Pancreas (tissue), 10 donors: ENCODE results near the gene GPM6B. TPM values are rescaled to one million over a fixed set of nuclear protein-coding genes. Genes with fewer than 3 reads are reported as not detected.

ENCODE experiments used
- ATAC-seq, 4 donors: fragments of 200-7000 bp; cut with Tn5 transposase; one replicate each; pipeline versions ENCODE4 v1.8.0 to v1.9.1; 2020; ENCODE audit warnings: mild to moderate bottlenecking in 4 of 4, moderate library complexity in 4 of 4
- DNase-seq, 6 donors: peaks; one replicate each; pipeline ENCODE4 v3.0.0-alpha.2; 2020
- FAIRE-seq: peaks from 2 replicates; lab custom pipeline; 2012; peaks lifted over from hg19 to GRCh38; lab: Jason Lieb, UNC
- H3K27ac ChIP-seq, 4 donors: fragments of 200-600 bp; sonication (generic); 1 replicate in 3 of 4; 2 replicates in 1 of 4; pipeline versions ENCODE4 v1.5.0 to v1.8.0; 2020
- H3K27me3 ChIP-seq, 4 donors: fragments of 200-600 bp; one replicate each; pipeline ENCODE4 v1.8.0; 2021
- H3K36me3 ChIP-seq, 3 donors: fragments of 200-600 bp; sonication (generic) in 1 of 3; one replicate each; pipeline versions ENCODE4 v1.5.0 to v1.8.0; 2020 to 2021
- H3K4me1 ChIP-seq, 3 donors: fragments of 200-600 bp; one replicate each; pipeline ENCODE4 v1.8.0; 2021
- H3K4me3 ChIP-seq, 4 donors: fragments of 200-600 bp; sonication (generic) in 2 of 4; one replicate each; pipeline versions ENCODE4 v1.5.0 to v1.8.0; 2020 to 2021
- H3K9me3 ChIP-seq, 4 donors: fragments of 200-600 bp; one replicate each; pipeline ENCODE4 v1.8.0; 2021
- CTCF ChIP-seq, 4 donors: fragments of 200-600 bp; sonication (generic) in 3 of 4; IDR thresholded peaks; one replicate each; pipeline versions ENCODE4 v1.5.0 to v1.8.0; 2021; ENCODE audit warnings: antibody characterized with exemption in 4 of 4
- WGBS, 2 donors: extraction: QIAGEN DNeasy Blood & Tissue Kit; methylation state at CpG; one replicate each; pipeline ENCODE4 v1.1.7; 2013; 5-methylcytosine and 5-hydroxymethylcytosine counted together
- intact Hi-C, 3 donors: fragments of 100-400 bp; cut with DNase I; formaldehyde crosslinking; loops; one replicate each; pipeline versions ENCODE4 v1.11.1 to v1.14.2; 2022
- polyA plus RNA-seq, 2 donors: library from polyadenylated mRNA; stranded (reverse); fragments of 200-250 nt; gene quantifications; one replicate each; pipeline ENCODE4 v1.2.3, GENCODE V29; 2013
- total RNA-seq, 6 donors: library from RNA; stranded (reverse); fragmentation: NEBNext Ultra II Directional in 4 of 6; extraction: Animal tissue kit (Norgen Biotek cat#: 25700) in 4 of 6; gene quantifications; one replicate each; pipeline versions ENCODE4 v1.2.1 to v1.2.4, GENCODE V29; 2021 to 2023
- donor health status: healthy with polysubstance abuse.
- donor health status: DM: no; HTN: no; CAD: no; lungs with moderate emphysema.
- donor health status: DM: no; HTN: no; CAD: no.
- donor health status: control.
- donor health status: control.
- donor health status: Bipolar disorder and iron deficiency.
- donor health status: DM: yes; HTN: yes; CAD: no.
- donor health status: DM: no; HTN: no; CAD: no.
- donor health status: DM: no; HTN: no; CAD: no.
- donor health status: DM: yes; HTN: yes; CAD: no.

GPM6B gene
- total and polyA plus RNA-seq, 8 donors = 0.47 to 3.0 (median 1.5) TPM

- 21 to 39% methylated on average over 2 of the region's 2 CpGs for WGBS, 2 donors
- ATAC-seq (peak; percentile 47 to 74 (median 68)), DNase-seq (peak in 2 of 6 donors; percentile 13 to 27), FAIRE-seq (no peak)
- Histone ChIP-seq H3K27ac (no peak overlapping the region), H3K4me3 (no peak overlapping the region), H3K4me1 (peaks cover 0 to 6% (median 2%) of the 10 kb centered on the region in 3 donors), H3K27me3 (no peaks in the 10 kb centered on the region), H3K9me3 (no peaks in the 10 kb centered on the region), H3K36me3 (peaks cover 0 to 35% (median 0%) of the 10 kb centered on the region in 3 donors)
- peak in 3 of 4 donors; percentile 17 to 33 (median 20) for TF ChIP-seq CTCF (IDR thresholded peaks at IDR 0.05)
- intact Hi-C loops = loop anchor here in 1 of 3 donors (10.0 kb wide), 1 partner anchor 93 kb away; the partner anchor contains the start of gene TCEANC
These were observed 69.1 kb downstream of the GPM6B start for GRCh38 chrX:13747836-13748235.

GRCh38 chrX:13742397-13743176, 74.3 kb downstream of the GPM6B start:
- no peak for TF ChIP-seq CTCF (IDR thresholded peaks at IDR 0.05)
- H3K27me3 ChIP-seq = no peaks in the 10 kb centered on the region
- no peak for FAIRE-seq
- 65 to 83% methylated on average over 13 of the region's 13 CpGs for WGBS, 2 donors
- H3K36me3 ChIP-seq = peaks cover 0 to 25% (median 0%) of the 10 kb centered on the region in 3 donors
- no peak for DNase-seq
- H3K27ac ChIP-seq = no peak overlapping the region
- no peak overlapping the region for H3K4me3 ChIP-seq
- ATAC-seq = peak; percentile 40 to 59 (median 52)
- H3K4me1 ChIP-seq = no peaks in the 10 kb centered on the region
- intact Hi-C loops = loop anchor here in 1 of 3 donors (10.0 kb wide), 1 partner anchor 88 kb away; the partner anchor contains the start of gene TCEANC
- no peaks in the 10 kb centered on the region for H3K9me3 ChIP-seq

- DNase-seq (no peak), FAIRE-seq (no peak), ATAC-seq (no peak)
- WGBS, 2 donors = 77 to 81% methylated on average over 6 of the region's 6 CpGs
- no peaks in the 10 kb centered on the region for H3K9me3 ChIP-seq
- no peak for TF ChIP-seq CTCF (IDR thresholded peaks at IDR 0.05)
- intact Hi-C loops = loop anchor here in 1 of 3 donors (10.0 kb wide), 1 partner anchor 87 kb away; the partner anchor contains the start of gene TCEANC
- H3K27ac ChIP-seq = no peak overlapping the region
- no peaks in the 10 kb centered on the region for H3K27me3 ChIP-seq
- no peak overlapping the region for H3K4me3 ChIP-seq
- peaks cover 0 to 19% (median 0%) of the 10 kb centered on the region in 3 donors for H3K36me3 ChIP-seq
- H3K4me1 ChIP-seq = peaks cover 0 to 3% (median 0%) of the 10 kb centered on the region in 3 donors
These were observed 75.2 kb downstream of the GPM6B start for GRCh38 chrX:13741695-13742094.

GRCh38 chrX:13734278-13735172, 82.4 kb downstream of the GPM6B start, which contains the start of the genes OFD1 and TRAPPC2:
Gene OFD1 (plus strand): TSS chrX:13734748. CDS start chrX:13735072, 324 bp downstream.
Gene TRAPPC2 (minus strand): TSS chrX:13734620. CDS start chrX:13719963, 14,657 bp downstream.
- no peaks in the 10 kb centered on the region for H3K27me3 ChIP-seq
- peak; percentile 97 for FAIRE-seq
- peak within 1 kb of the TSS; percentile 81 to 96 (median 92) for H3K27ac ChIP-seq
- DNase-seq = peak; percentile 88 to 98 (median 95)
- H3K36me3 ChIP-seq = no peaks in the 10 kb centered on the region
- WGBS, 2 donors = 0% methylated on average over 75 of the region's 75 CpGs
- ATAC-seq = peak; percentile 94 to 97 (median 96)
- no peaks in the 10 kb centered on the region for H3K9me3 ChIP-seq
- no peak for TF ChIP-seq CTCF (IDR thresholded peaks at IDR 0.05)
- intact Hi-C loops = loop anchor here in 1 of 3 donors (10.0 kb wide), 1 partner anchor 50 kb away; the partner anchor contains the start of gene RAB9A
- peak within 1 kb of the TSS; percentile 51 to 89 (median 70) for H3K4me3 ChIP-seq
- H3K4me1 ChIP-seq = peaks cover 0 to 30% (median 4%) of the 10 kb centered on the region in 3 donors
